ENCODE measurements around the gene PIPOX. TPM values are rescaled to one million over a fixed set of nuclear protein-coding genes. Genes with fewer than 3 reads are reported as not detected.

Gene PIPOX
- total RNA-seq, 2 donors from 2014 or later, result 1.8 to 5.9 TPM

- peaks cover 11% of the 10 kb centered on the region for H3K4me1 Mint-ChIP-seq
- WGBS, 2 experiments (ENCODE audit: insufficient coverage in 1 of 2, insufficient read length in 1 of 2), result 94 to 97% methylated on average over 9 to 20 of the region's 20 CpGs
- TF ChIP-seq CTCF (conservative IDR thresholded peaks at IDR 0.05), result no peak
Measured at GRCh38 chr17:29093090-29093871, 50.3 kb downstream of the PIPOX start.

GRCh38 chr17:29094101-29094708, 51.3 kb downstream of the PIPOX start:
- H3K4me1 Mint-ChIP-seq, result peaks cover 11% of the 10 kb centered on the region
- no peaks in the 10 kb centered on the region for H3K9me3 ChIP-seq (ENCODE audit: control insufficient read depth, low read length)
- H3K27me3 Mint-ChIP-seq (ENCODE audit: insufficient read depth), result no peaks in the 10 kb centered on the region
- no peak overlapping the region for H3K27ac ChIP-seq (ENCODE audit: low read depth, low read length)
- peaks cover 30% of the 10 kb centered on the region for H3K36me3 Mint-ChIP-seq (ENCODE audit: low read depth)
- peaks cover 17% of the 10 kb centered on the region for H3K36me3 ChIP-seq (ENCODE audit: control insufficient read depth, insufficient read depth, low read length)
- peaks cover 13% of the 10 kb centered on the region for H3K4me1 ChIP-seq (ENCODE audit: control insufficient read depth, insufficient read depth, low read length)
- 91 to 98% methylated on average over 7 to 11 of the region's 11 CpGs for WGBS, 2 experiments (ENCODE audit: insufficient coverage in 1 of 2, insufficient read length in 1 of 2)
- H3K4me3 ChIP-seq (ENCODE audit: low read length), result no peak overlapping the region
- no peak for DNase-seq
- H3K4me3 Mint-ChIP-seq, result no peak overlapping the region
- H3K9ac ChIP-seq (ENCODE audit: extremely low read depth, low read length, poor library complexity, severe bottlenecking), result no peak overlapping the region
- H3K9me3 Mint-ChIP-seq, result no peaks in the 10 kb centered on the region
- no peak overlapping the region for H3K27ac Mint-ChIP-seq
- TF ChIP-seq CTCF (conservative IDR thresholded peaks at IDR 0.05), result no peak
- H3K27me3 ChIP-seq (ENCODE audit: control insufficient read depth, insufficient read depth, low read length, poor library complexity, severe bottlenecking), result no peaks in the 10 kb centered on the region

More at GRCh38 chr17:29093090-29093871, 50.3 kb downstream of the PIPOX start:
- H3K4me3 ChIP-seq (ENCODE audit: low read length), result no peak overlapping the region
- Mint-ChIP-seq H3K4me3 (no peak overlapping the region), H3K27me3 (ENCODE audit: insufficient read depth) (no peaks in the 10 kb centered on the region), H3K27ac (no peak overlapping the region), H3K36me3 (ENCODE audit: low read depth) (peaks cover 36% of the 10 kb centered on the region), H3K9me3 (no peaks in the 10 kb centered on the region)
- DNase-seq, result no peak
- H3K27me3 ChIP-seq (ENCODE audit: control insufficient read depth, insufficient read depth, low read length, poor library complexity, severe bottlenecking), result no peaks in the 10 kb centered on the region
- peaks cover 21% of the 10 kb centered on the region for H3K36me3 ChIP-seq (ENCODE audit: control insufficient read depth, insufficient read depth, low read length)
- H3K9me3 ChIP-seq (ENCODE audit: control insufficient read depth, low read length), result no peaks in the 10 kb centered on the region
- peaks cover 13% of the 10 kb centered on the region for H3K4me1 ChIP-seq (ENCODE audit: control insufficient read depth, insufficient read depth, low read length)
- H3K27ac ChIP-seq (ENCODE audit: low read depth, low read length), result no peak overlapping the region
- H3K9ac ChIP-seq (ENCODE audit: extremely low read depth, low read length, poor library complexity, severe bottlenecking), result no peak overlapping the region

- H3K4me1 ChIP-seq (ENCODE audit: control insufficient read depth, insufficient read depth, low read length), result peaks cover 13% of the 10 kb centered on the region
- H3K27me3 ChIP-seq (ENCODE audit: control insufficient read depth, insufficient read depth, low read length, poor library complexity, severe bottlenecking), result no peaks in the 10 kb centered on the region
- Mint-ChIP-seq H3K36me3 (ENCODE audit: low read depth) (peaks cover 27% of the 10 kb centered on the region), H3K4me1 (peaks cover 16% of the 10 kb centered on the region), H3K4me3 (no peak overlapping the region), H3K9me3 (no peaks in the 10 kb centered on the region), H3K27ac (no peak overlapping the region), H3K27me3 (ENCODE audit: insufficient read depth) (no peaks in the 10 kb centered on the region)
- no peaks in the 10 kb centered on the region for H3K9me3 ChIP-seq (ENCODE audit: control insufficient read depth, low read length)
- no peak overlapping the region for H3K27ac ChIP-seq (ENCODE audit: low read depth, low read length)
- 92 to 100% methylated on average over 3 to 6 of the region's 6 CpGs for WGBS, 2 experiments (ENCODE audit: insufficient coverage in 1 of 2, insufficient read length in 1 of 2)
- H3K36me3 ChIP-seq (ENCODE audit: control insufficient read depth, insufficient read depth, low read length), result peaks cover 10% of the 10 kb centered on the region
- no peak overlapping the region for H3K9ac ChIP-seq (ENCODE audit: extremely low read depth, low read length, poor library complexity, severe bottlenecking)
- H3K4me3 ChIP-seq (ENCODE audit: low read length), result no peak overlapping the region
- no peak for DNase-seq
- no peak for TF ChIP-seq CTCF (conservative IDR thresholded peaks at IDR 0.05)
Measured at GRCh38 chr17:29095439-29095838, 52.5 kb downstream of the PIPOX start.

Data from endodermal cell (in vitro differentiated cells).